Activated CD4-positive, CD25-positive, alpha-beta regulatory T cell treated with anti-CD3 and anti-CD28 coated beads, Interleukin-2, amount 50 U/mL, for 16 hours (primary cell): Measurements from ENCODE around the gene GCNA.

ENCODE experiments used
- DNase-seq: peaks from one replicate; pipeline ENCODE4 v3.0.0-alpha.2; 2020; ENCODE audit warnings: low read depth, low spot score

The GCNA gene

DNA sequence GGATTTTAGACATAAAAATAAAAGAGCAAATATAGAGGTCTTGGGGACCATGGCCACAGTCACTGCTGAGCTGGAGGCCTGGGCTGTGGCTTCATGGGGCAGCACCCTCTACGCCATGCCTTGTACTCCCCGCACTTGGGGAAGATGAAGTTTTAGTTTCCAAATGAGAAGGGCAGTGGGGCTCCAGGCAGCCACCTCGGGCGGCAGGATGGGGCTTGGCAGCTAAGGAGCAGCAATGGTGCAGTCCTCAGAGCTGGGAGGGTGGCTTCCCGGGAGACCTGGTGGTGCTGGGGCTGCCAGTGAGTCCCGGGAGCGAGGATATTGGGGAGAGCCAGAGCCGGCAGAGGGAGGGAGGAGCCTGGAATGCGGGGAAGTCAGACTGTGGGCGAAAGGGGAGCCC is 37.7 kb downstream of the GCNA start:
- DNase-seq: no peak

DNA sequence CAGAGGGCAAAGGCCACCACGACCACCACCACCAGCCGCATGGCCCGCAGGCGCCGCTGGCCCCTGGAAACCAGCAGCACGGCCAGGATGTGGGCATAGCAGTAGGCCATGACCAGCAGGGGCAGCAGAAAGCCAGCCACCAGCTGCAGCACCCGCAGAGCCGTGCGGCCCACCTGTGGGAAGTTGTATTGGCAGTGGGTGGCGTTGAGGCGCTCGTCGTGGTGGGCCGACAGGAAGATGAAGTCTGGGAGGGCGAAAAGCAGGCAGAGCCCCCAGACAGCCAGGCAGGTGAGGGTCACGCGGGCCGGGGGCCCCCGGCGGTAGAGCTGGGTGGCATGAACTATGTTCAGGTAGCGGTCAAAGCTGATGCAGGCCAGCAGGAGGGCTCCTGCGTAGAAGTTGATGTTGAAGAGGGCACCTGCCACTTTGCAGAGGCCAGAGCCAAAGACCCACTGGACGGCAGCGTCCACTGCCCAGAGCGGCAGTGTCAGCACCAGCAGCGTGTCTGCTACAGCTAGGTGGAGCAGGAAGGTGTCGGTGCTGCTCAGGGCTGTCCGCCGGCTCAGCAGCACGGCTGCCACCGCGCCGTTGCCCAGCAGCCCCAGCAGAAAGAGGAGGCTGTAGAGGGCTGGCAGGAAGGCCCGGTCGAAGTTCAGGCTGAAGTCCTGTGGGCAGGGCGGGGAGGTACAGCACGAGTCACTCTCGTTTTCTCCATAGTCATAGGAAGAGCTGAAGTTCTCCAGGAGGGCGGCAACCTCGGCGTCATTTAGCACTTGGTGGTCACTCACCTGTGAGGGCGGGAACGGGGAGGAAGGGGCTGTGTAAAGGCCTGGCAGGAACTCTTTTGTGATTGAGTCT is 38.7 kb downstream of the GCNA start:
- no peak for DNase-seq

DNA sequence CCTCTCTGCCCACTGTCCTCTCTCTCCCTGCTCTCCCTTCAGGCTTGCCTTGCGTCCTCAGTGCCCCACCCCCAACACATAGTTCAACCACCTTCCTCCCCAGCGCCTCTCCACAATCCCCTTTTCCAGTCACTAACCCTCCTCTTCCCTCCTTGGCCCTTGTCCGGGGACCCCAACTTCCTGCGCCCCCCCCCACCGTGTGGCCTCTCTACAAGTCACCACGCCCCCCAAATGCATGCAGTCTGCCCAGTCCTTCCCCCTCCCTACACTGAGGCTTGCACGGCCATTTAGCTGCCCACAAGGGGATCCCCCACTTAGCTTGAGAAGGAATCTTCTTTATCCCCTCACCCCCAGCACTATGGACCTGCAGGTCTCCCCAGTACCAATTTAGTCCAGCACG is 39.5 kb downstream of the GCNA start:
- DNase-seq: no peak

DNA sequence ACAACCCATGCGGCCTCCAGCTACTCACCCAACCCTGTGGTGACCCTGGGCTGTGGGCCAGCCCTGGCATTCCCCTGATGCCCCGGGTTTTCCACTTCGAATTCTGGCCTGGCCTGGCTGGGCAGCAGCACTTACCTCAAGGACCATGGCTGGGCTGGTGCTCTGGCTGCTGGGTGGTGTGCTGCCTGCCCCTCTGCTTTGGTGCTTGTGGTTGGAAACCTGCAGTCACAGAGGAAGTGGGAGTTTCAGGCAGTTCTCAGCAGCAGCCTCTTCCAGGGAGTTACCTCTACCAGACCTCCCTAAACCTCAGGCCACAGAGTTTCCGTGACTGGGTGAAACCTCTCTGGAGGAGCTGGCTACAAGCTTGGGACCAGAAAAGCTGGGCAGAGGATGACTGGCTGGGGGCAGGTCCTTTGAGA is 40.1 kb downstream of the GCNA start, which contains the start of gene CXCR3:
Gene CXCR3 (minus strand): TSS at position 209 of the 419 bp plus-strand sequence. CDS start 62 bp downstream, at position 147.
- peak; percentile 14 for DNase-seq

DNA sequence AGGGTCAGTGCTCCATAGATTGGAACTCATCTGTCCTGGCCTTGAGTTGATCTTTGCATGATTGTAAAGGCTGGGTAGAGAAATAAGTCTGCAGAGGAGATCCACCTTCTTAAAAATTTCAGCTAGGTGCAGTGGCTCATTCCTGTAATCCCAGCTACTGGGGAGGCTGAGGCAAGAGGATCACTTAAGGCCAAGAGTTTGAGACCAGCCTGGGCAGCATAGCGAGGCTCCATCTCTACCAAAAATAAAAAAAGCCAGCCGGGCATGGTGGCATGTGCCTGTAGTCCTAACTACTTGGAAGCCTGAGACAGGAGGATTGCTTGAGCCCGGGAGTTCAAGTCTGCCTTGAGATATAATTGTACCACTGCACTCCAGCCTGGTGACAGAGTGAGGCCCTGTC is 40.5 kb downstream of the GCNA start:
- no peak for DNase-seq

DNA sequence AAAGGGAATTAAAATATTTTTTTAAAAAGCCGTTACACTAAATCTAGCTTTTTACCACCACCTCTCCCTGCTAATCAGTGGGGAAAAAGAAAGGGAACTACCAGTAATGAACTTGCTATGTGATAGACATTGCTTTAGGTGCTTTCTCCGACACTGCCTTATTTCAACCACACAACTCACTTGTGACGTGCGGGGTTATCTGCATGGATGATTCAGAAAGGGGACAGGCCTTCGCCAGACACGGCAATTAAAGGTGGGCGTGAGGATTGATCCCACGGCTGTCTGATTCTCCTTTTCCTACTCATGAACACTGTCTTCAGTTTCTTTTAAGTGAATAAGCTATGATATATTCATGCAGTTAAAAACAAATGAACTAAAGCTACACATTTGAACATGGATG is 41.0 kb downstream of the GCNA start:
- DNase-seq: peak; percentile 30

DNA sequence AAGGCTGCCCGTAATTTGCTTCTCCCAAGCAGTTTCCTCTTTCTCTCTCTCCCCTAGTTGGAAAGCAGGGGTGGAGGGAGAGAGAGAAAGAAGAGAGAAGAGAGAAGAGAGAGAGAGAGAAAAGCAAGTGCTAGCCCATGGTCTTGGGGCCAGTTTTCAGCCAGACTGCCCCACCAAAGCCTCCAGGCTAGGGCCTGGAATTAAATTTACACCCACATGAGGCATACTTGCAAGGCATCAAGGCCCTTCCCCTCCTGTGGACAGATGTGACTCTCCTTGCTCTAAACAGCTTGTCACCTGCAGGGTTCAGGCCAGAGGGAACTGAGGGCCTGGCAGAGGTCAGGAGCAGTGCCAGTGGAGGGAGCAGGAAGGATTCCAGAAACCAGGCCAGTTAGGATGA is 41.7 kb downstream of the GCNA start:
- no peak for DNase-seq

DNA sequence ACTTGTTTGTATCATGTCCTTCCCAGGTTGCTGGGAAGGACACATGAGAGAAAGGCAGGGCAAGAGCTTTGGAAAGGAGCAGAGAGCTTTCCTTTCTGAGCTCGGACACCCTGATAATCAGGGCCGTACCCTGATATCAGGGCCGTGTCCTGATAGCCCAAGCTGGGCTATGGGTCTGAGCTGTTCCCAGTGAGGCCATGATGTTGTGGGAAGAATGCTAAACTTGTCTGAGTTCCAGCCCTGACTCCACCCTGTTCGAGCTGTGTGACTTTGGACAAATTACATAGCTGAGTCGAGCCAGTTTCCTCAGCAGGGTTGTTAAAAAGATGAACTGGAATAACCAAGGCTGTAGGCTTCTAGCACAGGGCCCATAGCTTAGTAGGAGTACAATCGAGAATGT is 43.4 kb downstream of the GCNA start:
- DNase-seq: no peak

DNA sequence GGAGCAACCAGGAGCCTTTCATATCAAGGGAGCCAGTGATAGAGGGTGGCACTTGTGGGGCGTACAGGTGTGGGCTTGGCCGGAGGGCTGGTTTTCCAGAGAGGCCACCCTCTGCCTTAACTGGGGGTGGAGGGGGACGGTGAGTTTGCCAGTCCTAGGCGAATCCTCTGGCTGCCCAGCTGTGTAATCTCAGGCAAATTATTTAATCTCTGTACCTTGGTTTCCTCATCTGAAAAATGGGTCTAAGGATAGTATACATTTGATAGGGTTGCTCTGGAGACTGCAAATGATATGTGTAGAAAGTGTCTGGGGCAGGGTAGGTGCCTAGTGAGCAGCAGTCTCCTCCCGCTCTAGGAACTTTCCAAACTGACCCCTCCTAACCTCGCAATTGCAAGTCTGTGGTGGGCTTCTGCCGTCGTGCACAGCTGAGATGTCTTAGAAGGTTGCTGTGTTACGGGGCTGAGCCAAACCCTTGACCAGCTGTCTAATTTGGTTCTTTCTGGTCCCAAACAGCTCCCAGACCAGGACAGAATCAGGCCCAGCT is 43.9 kb downstream of the GCNA start:
- no peak for DNase-seq

DNA sequence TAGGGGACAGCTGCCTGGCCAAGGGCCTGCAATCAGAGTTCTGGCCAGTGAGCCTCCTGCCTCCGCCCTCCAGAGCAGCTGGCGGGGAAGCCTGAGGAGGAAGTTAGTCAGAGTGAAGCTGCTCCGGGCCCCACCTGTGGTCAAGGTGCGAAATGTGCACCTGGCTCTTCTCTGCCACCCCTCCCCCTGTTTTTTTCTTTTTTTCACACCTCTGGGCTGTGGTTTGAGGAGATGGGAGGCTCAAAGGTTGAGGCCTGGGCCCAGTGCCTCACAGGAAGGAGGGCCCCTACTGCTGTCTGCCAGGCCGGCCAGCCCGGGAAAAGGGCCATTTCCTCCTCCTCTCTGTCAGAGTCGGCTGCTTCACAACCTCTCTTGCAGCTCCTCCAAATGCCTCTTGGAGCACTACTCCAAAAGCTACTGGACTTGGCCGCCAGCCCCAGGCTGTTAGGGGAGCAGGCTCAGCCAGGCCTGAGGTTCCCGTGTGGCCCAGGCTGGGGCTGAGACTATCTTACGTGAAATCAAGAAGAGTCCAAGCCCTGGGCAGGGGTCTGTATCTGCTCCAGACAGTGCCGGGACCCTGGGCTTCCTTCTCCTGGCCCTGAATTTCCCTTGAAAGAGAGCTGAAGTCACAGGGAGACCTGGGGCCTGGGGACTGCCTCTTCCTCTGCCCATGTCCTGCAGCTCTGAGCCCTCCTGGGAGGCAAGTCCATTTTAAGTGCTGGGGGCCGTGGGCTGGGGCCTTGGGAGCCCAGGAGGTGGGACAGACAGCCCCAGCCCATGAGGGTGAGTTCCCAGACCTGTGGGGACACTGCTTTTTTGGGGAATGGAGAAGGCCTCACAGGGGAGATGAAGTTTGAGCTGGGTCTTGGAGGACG is 44.6 kb downstream of the GCNA start:
- DNase-seq: peak; percentile 24

DNA sequence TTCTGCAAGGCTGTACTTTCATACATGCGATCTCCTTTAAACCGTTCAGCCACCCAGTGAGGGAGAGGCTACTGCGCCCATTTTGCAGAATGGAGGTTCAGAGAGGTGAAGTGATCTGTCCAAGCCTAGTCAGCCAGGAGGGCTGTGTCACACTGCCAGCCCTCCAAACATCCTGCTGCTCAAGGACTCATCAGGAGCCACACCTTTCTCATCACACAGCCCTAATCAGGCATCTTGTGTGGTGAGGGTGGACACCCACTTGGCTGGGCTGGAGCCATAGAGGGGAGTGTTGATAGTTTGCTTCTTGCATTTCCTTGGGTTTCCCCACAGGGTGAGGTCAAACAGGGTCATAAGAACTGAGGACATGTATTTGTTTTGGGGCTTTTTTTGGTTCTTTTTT is 45.5 kb downstream of the GCNA start:
- no peak for DNase-seq

DNA sequence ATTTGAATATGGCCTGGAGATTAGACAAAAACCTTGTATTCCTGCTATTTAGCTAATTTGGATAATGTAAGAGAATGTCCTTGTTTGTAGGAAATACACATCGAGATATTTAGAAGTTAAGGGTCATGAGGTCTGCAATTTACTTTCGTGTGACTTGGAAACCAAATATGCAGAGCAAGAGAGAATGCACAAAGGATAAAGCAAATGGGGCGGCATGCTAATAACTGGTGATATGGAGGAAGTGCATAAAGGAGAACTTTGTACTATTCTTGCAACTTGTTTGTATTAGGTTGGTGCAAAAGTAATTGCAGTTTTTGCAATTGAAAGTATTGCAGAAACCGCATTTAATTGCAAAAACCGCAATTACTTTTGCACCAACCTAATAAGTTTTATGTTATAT is 47.2 kb downstream of the GCNA start:
- DNase-seq: no peak

DNA sequence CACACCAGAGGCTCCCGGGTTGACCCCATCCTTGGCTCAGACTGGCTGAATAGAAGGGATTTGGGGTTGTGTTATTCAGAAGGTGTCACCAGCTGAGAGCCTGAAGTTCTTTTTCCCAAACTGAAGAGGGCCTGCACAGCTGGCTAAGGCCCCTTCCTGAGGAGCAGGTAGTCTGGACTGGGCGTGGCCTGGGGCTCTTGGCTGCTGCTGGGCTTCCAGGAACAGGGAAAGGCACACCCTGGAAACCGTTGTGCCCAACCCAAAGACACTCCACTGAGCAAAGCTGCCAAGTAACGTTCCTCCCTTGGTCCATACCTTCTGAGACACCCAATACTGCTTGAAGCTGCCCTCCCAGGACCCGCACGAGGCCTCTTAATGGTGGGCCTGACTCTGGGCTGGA is 48.3 kb downstream of the GCNA start:
- no peak for DNase-seq

DNA sequence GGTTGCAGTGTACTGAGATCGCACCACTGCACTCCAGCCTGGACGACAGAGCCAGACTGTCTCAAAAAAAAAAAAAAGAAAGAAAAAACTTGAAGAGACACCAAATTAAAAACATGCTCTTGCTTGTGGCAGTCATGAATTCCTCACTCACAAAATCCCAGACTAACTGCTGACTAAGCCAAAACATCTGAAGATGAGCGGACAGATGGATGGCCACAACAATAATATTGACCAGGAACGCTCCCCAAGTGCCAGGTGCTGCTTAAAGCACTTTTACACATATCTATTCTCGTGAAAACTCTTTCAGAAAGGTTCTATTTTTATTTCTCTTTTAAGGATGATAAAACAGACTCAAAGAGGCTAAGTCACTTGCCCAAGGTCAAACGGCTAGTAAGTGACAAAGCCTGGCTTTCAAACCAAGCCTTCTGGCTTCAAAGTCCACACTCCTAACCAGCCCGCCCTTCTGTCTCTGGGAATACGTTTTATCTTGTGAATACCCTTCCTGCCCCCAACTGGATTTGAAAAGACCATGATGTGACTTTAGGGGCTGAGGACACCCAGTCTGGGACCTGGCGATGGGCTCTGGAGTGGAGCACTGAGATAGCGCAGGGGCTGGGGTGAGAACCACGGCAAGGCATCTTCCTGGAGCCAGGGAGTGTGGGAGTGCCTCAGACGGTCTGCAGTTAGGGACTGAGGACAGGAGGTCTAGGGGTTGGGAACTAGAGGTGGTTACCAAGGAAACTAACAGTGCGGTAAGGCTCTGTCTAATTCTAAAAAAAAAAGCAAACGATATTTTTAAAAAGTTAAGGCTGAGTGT is 49.6 kb downstream of the GCNA start:
- no peak for DNase-seq

DNA sequence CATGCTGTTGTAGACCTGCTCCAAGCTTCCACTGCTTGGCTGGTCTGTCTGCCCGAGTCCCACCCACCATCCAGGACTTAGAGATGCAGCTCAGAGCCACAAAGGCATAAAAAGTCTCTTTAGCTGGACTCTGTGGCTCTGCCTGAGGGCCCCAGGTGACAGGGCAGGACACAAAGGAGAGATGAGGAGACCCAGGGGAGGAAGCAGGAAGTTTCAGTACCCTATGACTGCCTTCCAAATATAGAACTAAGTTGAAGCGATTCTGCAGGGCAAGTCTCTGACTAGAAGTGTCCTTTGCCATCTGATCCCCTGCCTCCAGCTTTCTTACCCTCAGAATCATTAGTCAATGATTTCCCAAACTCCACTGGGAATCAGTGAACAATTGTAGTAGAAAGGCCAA is 51.2 kb downstream of the GCNA start:
- no peak for DNase-seq

DNA sequence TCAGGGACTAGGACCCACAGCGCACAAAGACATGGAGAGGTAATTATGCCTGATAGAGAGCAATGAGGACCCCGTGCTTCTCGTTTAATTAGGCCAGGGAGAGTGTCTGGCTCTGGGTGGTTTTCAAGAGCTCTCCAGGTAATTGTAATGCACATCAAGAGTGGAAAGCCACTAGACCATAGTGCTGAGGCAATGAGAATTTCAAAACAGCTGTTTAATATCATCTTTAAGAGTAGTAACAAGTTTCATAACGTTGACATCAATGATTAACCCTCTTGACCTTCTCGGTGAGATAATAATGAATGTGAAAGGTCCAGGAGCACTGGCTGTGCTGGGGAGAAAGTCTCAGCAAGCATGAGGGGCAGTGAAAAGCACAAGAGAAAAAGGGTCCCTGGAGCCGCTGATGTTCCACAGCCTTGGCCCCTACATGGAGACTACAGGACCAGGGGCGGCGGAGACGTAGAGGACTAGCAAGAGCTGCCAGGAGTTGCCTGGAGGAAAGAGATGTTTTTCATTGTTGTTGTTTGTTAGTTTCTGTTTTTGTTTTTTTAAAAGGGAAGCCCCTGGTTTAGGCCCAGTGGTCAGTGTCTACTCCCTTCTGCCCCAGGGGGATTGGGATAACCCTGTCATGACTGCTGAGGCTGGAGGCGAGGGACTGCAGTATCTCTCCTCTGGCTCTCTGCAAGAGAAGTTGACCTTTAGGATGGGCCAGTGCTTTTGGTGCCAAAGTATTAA is 54.9 kb downstream of the GCNA start:
- DNase-seq: no peak

DNA sequence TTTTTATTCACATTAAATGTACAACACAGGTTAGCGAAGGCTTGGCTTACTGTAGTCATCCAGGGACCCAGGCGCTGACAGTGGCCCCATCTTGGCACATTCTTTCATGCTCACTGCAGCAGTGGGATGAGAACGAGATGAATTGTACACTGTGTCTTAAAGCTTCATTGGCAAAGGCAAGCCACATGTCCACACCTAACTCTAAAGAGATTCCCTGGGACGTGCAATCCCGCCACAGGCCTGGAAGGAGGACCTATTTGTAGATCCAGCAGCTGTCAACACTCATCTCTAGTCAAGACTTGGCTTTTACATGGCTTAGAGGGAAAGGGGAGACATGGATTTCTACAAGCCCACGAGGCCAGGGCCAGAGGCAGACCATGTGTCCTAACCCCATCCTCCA is 56.1 kb downstream of the GCNA start:
- no peak for DNase-seq

DNA sequence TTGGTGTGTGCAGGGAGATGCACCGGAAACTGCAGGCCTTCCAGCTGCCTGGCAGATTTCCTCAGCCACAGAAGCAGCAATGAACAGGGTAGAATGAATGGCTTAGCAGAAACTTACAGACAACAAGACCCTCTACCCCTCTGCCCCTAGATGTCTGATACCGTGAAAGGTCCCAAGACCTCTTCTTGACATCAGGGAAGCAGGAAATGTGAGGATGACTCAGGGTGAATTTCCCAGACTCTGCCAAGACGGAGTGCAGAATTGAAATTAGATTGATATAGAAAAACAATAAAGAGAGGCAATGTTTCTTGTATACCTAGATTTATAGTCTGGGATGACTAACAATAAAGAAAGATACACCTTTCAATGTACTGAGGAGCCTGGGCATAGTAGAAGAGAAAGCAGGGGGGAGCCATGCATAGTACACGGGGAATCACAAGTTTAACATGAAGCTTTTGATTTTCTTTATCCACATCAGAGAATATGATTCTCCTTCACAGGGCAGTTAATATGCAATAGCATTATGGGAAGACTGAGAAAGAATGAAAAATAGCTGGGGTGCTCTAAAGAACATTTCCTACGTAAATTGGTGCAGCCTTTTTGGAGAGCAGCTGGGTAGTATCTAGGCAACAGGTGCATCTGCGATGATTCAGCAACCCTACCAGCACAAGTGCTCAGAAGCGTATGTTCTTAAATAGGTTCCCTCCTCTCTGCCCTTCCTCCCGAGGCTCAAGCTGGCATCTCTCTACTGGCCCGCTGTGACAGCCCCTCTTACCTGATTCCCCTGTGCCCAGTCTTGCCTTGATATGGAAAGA is 58.4 kb downstream of the GCNA start:
- no peak for DNase-seq

DNA sequence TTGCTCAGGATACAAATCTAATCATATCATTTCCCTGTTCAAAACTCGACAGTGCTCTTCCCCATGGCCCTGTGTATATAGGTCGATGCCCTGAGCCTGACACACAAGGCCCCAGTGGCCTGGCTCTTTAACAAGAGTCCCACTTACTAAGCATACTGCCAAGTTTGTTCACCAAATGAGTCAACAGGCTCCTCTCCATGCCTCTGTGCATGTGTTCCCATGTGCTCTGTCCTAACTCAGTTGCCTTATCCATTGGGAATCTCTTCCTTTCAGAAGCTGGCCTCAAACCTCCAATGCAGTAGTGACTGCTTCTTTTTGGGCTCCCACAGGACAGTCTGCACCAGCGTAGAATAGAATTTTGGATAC is 59.0 kb downstream of the GCNA start:
- no peak for DNase-seq

DNA sequence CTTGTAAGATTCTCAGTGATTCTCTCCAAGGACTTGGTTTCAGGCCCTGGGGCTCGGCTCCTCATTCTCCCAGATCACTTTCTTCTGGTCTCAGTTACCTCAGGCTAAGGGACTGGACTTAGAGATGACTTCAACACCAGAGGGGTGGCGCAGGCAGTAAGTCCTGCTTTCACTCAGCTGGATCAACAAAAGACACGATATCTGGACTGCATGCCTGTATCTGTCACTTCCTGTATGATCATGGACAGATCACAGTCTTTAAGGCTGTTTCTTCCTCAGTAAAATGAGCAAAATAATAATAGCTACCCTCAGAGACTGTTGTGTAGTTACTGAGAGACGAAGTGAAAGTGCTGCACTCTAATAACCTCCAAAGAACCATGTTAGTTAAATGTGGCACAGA is 59.6 kb downstream of the GCNA start:
- DNase-seq: no peak
